ENCODE measurements around the gene KPNB1.

The KPNB1 gene

DNA sequence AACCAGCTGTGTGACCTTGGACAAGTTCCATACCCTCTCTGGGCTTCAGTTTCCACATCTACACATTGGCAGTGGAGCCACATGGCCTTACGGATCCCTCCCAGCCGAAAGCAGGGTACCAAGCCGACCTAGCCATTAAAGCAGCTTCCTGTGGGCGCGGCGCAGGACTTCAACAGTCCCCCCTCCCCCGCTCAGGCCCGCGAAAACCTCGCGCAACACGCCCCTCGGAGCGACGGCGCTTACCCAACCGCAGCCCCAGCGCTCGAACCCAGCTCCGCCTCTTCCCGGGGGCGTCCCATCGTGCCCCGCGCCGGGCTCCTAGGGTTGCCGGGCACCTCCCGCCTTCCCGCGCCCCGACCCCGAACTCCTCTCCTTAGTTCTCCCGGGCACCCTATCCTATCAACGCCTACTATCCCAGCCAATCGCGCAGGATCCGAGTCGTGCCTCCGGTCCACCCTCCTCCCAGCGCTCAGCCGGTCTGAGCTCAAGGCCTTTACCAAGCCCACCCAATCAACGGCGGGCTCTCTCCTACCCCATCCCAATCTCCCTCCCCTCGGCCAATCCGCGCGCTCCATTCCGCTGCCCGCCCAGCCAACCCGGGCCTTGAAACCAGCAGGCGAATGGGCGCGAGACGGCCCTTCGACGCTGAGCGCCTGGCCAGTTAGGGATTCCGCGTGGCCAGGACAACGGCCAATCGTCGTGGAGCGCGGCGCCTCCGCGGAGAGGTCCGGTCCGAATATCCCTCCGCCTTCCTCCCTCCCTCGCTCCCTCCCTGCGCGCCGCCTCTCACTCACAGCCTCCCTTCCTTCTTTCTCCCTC lies at the start of gene KPNB1:
Gene KPNB1 (plus strand): TSS at position 767 of the 819 bp plus-strand sequence. CDS start 326 bp downstream, outside the sequence.
- DNase-seq, result peak; percentile 95

DNA sequence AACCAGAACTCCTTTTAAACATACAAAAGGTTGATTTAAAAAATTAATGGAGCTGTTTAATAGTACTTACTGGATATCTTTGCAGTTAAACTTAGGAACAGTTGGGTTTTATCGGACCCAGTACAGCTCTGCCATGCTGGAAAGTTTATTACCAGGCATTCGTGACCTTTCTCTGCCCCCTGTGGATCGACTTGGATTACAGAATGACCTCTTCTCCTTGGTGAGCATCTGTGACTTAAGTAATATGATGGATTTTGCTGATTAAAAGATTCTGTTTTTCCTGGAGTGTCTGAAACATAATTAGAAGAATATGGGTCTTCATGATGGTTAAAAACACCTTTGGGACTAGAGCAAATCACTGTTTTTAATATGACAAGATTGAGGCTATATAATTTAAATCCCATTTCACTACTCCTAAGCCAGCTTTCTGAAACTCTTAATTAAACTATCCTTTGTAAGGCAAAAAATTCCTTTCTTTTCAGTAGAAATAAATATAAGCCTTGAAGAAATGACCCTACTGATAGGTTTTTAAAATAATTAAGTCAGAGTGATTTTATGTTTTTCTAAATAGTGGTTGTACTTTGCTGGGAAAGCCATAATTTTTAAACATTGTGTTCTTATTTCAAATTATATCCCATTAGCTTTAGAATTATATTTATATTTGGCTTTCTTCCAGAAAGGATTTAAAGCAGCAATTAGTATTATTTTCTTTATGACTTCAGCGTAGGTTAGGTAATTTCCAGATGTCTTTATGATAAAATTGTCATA lies 45.7 kb upstream of the KPNB1 start:
- no peak for DNase-seq

DNA sequence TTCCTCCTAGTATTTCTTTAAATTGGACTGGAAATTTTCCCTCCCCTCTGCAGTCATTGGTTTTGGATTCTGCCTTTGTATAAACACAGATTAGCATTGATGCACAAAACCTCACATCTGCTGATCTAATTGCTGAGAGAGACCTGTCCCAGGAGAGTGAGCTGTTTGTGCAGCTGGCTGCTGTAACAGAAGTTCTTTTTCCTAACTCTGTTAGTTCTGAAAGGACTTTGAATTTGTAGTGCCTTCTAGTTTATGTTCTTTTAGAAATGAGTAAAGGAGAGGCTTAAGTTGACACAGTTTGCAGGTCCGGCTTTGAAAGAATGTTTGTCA lies 45.2 kb upstream of the KPNB1 start:
- no peak for DNase-seq

DNA sequence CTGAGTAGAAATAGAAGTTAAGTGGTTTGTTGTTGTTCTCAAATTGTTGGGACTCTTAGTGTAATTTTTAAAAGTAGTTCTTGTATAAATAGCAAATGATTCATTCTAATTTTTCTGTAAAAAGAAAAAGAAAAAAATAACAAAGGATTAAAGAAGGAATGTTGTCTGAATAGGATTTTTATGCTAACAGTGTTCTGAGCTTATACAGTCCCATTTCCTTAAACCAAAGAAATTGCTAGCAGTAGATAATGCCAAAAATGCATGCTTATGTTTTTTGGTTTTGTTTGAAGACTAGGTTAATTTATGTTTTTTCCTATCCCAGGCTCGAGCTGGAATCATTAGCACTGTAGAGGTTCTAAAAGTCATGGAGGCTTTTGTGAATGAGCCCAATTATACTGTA lies 44.7 kb upstream of the KPNB1 start:
- DNase-seq, result no peak

DNA sequence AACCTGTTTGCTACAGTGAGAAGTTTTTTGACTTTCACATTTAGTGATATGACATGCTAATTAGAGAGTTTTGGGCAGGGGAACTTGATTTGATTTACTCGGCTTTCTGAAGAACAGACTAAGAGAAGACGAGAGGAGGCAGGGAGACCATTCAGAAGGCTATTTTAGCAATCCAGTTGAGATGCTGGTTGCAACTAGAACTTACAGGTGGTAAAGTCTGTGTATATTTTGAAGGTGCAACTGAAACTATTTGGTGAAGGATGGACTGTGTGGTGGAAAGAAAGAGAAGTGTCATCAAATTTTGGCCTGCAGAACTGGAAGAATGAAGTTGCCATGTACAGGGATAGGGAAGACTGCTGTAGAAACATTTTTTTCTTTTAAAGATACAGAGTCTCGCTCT lies 42.2 kb upstream of the KPNB1 start:
- DNase-seq, result no peak

DNA sequence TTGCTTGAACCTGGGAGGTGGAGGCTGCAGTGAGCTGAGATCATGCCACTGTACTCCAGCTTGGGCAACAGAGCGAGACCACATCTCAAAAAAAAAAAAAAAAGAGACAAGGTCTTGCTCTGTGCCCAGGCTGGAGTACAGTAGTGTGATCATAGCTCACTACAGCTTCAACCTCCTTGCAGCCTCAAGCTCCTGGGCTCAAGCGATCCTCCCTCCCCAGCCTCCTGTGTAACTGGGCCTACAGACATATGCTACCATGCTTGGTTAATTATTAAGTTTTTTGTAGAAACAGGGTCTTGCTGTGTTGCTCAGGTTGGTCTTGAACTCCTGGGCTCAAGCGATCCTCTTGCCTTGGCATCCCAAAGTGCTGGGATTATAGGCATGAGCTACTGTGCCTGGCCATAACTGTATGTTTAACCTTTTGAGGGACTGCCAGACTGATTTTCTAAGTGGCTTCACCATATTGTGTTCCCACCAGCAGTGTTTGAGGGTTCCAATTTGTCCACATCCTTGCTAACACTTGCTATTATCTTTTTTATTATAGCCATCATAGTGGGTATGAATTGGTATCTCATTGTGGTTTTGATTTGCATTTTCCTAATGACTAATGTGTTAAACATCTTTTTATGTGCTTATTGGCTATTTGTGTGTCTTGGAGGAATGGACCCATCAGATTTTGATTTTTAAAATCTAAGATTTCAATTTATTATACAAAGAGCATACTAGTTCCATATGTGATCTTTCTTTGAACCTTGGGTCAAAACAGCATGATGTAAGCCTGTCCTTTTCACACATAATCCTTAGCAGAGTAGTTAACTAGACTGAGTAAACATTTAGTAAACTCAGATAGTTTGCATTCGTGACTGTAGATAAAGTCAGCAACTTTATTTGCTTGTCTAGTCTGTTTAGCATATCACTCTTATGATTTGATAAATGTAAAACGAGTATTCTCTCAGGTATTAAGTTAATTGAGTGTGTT lies 38.1 kb upstream of the KPNB1 start:
- DNase-seq, result no peak

DNA sequence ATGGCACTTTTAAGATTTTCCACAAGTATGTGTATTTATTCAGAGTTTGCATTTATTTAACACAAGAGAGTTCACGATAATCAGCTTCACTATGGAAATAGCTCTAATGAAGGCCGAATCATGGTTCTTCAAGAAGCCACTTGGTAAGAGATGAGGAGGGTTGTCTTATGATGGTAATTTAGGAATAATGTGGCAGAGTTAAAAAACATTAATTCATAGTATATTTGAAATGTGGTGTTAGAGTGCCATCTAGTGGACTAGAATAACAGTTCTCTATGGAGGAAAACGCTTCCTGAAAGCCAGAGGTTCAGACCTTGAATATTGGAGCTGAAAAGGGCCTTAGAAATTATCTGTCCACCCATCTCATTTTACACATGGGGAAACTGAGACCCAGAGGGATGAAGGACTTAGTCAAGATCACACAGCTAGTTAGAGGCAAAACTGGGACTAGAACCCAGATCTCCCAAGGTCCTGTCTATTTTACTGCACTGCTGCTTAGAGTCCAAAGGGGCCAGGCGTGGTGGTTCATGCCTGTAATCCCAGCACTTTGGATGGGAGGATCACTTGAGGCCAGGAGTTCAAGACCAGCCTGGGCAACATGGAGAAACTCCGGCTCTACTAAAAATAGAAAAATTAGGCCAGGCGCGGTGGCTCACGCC lies 33.8 kb upstream of the KPNB1 start:
- no peak for DNase-seq

DNA sequence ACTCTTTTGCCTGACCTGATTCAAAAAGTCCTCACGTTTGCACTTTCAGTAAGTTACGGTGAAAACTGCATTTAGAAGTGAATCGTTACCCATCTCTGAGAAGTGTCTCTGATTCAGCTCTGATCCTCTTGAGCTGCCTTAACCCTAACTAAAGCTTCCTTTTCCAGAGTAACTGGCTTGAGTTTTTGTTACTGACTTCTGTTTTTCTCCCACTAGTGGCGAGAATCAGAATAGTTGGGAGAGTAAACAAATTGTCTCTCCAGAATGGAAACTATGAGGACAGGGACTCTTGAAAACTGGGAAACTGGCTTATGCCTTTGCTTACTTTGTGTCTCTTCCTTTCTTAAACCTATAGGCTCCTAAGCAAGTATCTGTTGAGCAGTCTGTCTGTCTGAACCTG lies 31.3 kb upstream of the KPNB1 start:
- no peak for DNase-seq

DNA sequence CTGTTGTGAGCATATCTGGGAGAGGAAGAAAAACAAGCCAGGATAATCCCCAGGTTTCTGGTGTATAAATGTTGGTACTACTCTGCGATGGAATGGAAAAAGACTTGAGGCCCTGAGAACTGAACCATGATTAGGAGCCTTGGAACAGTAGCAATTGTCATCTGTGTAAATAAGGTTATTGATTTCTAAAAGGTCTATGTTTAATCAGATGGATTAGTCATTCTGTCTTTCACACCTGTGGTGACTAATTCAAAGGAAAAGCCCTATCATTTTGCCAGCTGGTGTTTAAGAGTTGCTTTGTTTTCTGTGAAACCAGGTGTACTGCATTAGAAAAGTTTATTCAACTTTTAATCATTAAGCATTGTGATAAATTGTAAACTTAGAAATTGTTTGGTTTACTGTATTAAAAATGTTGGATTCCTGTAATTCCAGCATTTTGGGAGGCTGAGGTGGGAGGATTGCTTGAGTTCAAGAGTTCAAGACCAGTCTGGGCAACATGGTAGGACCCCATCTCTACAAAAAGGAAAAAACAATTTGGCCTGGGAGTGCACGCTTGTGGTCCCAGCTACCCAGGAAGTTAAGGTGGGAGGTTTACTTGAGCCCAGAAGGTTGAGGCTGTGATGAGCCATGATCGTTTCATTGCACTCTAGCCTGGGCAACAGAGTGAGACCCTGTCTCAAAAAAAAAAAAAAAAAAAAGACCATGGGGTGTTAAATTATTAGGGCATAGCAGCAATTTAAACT lies 29.0 kb upstream of the KPNB1 start:
- DNase-seq, result no peak

DNA sequence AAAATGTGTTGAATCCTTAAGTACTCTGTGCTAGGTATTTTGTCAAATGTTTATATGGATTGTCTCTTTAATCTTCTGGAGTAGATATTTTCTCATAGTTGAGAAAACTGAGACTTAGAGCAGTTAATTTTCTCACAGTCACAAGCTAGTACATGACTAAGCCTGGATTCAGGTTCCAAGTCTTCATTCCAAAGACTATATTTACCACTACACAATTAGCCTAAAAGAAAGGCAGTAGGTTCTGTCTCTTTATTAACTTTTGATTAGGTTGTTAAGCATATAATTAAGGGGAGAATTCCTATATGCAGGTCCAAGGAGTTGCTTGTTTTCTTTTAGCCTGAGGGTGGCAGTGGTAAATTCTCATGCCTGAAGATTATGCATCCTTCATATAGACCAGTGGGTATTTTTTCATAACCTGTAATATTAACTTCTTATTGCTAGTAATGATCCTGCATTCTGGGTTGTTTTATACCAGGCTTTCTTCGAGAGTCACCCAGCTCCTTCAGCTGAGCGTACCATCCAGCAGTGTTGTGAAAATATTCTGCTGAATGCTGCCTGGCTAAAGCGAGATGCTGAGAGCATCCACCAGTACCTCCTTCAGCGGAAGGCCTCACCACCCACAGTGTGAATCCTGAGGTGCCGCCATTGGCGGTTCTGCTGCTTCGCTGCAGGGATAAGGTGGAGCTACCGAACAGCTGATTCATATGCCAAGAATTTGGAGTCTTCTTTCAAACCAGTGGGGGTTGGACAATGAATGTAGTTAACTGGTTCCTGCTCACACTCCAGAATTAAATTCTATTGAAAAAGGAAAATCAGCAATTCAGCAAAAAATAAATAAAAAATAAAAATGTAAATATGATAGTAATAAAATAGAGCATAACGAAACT lies 28.2 kb upstream of the KPNB1 start:
- DNase-seq, result no peak

DNA sequence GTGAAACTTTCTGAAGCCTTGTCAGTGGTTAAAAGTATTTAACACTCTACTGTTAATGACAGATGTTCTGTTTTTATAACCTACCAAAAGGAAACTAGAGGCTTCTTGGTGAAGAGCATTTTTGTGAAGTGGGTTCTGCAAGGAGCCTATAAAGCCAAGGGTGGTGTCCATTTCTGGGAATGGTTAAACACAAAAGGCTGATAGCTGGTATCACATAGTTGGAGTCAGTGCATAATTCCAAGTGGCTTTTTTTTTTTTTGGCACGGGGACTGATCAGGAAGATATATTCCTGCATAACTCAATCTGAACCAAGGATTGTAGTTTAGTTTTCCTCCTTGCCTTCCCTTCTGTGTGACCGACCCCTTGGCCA lies 27.6 kb upstream of the KPNB1 start:
- DNase-seq, result no peak

DNA sequence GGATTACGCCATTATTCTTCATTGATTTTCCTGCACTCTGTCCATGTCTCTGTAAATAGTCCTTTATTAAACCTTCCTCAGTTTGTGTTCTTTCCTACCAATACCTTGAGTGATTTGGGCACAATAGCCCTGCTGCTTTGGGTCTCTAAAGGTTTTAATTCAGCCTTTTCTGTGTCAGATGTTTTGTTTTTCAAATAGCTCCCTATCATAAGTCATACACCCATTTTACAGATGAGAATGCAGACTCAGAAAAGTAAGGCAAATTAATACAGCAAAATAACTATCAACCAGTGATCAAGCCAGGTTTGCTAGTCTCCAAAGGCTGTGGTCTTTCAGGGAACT lies 25.0 kb upstream of the KPNB1 start:
- DNase-seq, result no peak

DNA sequence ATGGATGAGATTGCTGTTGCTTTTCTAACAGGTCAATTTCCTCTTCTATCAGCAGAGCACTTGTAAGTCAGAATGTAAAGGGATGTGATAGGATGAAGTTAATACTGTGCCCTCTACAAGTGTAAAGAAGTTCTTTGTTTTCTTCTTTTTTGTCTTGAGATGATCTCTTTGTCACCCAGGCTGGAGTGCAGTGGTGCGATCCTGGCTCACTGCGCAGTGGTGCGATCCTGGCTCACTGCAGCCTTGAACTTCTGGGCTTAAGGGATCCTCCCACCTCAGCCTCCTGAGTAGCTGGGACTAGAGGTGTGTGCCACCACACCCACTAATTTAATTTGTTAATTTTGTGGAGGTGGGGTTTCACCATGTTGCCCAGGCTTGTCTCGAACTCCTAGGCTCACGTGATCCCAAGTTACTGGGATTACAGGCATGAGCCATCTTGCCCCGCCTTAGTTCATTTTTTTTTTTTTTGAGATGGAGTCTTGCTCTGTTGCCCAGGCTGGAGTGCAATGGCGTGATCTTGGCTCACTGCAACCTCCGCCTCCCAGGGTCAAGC lies 21.6 kb upstream of the KPNB1 start:
- no peak for DNase-seq

DNA sequence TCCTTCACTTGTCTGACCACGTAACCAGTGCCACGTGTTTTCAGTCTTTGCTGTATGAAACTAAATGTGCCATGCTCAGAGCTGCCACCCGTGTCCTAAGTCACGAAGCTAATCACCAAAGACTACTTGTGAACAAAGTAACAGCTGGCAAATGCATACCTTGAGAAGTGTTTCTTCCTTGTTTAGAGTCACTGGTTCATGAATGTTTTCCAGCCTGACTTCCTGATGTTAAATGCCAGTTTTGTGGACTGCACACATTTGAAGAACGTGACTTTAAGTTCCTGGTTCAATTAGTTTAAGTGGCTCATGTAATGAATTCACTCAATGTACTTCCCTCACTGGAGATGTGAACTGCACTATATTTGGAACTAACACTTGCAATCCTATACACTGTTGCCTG lies 19.9 kb upstream of the KPNB1 start:
- no peak for DNase-seq

DNA sequence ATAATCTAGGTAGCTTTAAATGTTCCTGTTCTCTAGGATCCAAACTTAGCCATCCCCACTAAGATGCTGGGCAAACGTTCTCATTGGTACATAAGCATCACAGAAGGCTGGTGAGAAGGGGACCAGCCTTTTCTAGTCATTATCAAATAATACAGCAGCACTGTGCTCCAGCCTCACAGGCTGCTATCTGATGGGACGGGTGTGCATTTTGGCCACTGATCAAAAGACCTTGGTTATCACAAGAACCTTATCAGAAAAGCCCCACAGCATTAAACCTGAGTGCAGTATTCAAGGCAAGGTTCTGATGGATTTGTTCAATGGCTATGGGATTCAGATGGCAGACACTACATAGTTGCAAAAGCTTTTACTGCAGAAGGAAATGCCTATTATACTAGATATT lies 19.1 kb upstream of the KPNB1 start:
- no peak for DNase-seq

DNA sequence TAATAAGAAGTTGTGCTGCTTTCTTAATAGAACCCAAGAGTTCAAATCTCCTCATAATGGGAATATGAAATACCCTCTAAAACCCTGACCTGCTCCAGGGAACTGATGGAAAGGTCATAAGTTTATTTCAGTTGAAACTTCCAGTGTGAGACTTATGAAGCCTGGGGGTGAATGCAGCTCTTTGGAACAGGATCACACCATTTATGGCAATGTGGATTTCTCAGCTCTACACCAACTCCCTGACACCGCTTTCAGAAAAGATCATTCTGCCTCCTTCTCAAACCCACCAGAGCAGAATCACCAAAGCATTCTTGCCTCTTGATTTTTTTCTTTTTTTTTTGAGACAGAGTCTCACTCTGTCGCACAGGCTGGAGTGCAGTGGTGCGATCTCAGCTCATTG lies 16.7 kb upstream of the KPNB1 start:
- no peak for DNase-seq

DNA sequence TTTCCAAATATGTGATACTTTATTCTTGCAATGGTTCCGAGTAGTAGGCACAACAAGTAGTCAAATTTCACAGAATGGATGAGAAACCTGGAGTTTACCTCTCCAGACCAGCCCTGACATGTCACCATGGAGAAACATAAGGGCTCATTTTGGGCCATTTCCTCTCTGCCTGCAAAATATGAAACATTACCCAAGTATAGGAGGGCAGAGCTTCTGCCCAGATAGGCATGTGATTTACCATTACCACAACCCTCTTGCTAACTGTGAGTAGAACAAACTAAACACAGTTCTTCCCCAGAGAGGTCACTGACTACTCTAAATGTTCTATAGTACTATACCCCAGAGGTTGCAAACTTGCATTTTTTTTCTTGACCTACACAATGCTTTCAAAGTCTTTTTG lies 15.7 kb upstream of the KPNB1 start:
- no peak for DNase-seq

DNA sequence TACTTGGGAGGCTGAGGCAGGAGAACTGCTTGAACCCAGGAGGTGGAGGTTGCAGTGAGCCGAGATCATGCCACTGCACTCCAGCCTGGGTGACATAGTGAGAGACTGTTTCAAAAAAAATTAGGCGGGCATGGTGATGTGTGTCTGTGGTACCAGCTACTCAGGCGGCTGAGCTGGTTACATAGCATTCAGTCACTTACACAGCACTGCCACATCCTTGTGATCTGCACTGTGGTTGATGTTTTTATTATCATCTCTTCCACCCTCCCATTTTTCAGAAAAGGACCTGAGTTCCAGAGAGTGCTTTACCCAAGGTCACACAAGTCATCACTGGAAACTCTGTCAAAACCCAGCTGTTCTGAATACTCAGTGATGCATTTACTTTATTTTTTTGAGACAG lies 14.8 kb upstream of the KPNB1 start:
- DNase-seq, result no peak

DNA sequence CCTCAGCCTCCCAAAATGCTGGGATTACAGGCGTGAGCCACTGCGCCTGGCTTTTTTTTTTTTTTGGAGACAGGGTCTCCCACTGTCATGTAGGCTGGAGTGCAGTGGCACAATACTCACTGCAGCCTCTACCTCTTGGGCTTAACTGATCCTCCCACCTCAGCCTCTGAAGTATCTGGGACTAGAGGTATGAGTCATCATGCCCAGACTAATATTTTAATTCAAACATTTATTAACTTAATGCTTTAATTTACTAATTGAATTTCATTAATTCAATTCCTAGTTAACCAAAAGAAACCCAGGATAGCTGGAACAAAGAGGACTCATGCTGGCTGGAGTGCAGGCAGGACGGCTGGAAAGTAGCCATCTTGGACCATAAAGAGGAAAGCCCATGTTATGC lies 14.0 kb upstream of the KPNB1 start:
- no peak for DNase-seq

DNA sequence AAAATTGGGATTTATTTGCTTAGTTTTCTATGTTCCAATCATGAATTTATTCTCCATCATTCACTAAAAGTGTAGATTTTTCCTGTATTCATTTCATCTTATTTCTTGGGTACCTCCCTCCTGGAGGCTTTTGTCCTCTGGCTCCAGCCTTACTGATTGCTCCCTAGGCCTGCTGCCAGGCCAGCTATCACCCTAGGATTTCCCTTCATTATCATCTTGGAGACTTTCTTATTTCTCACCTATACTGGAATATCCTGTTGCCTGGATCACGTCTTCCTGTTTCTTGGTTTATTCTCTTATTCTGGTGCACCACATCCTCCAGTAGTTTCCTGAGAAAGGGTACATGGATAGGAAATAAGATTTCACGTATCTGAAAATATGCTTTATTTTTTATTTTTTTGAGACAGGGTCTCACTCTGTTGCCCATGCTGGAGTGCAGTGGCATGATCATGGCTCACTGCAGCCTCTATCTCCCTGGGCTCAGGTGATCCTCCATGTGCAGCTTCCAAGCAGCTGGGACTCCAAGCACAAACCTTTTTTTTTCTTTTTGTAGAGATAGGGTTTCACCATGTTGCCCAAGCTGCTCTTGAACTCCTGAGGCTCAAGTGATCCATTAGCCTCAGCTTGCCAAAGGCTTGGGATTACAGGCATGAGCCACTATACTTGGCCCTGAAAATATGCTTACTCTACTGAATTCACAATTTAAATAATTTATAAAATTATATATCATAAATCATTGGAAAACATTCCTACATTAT lies 13.3 kb upstream of the KPNB1 start:
- no peak for DNase-seq
